Esophagus muscularis mucosa (tissue), 4 donors: Measurements from ENCODE around the gene IL17C. TPM values are rescaled to one million over a fixed set of nuclear protein-coding genes. Genes with fewer than 3 reads are reported as not detected.
A peak's percentile ranks its signal among the peaks of the same experiment; 100 is the strongest.

Source experiments
- DNase-seq: peaks from one replicate; pipeline ENCODE4 v3.0.0-alpha.2; 2017; ENCODE audit errors: extremely low spot score
- H3K27ac ChIP-seq, 4 donors: fragments of 200-600 bp; sonication (generic); replicated peaks in 1 of 4; 1 replicate in 3 of 4; 2 replicates in 1 of 4; pipeline ENCODE4 v1.5.1; 2016 to 2019; ENCODE audit warnings: mild to moderate bottlenecking in 1 of 4
- H3K27me3 ChIP-seq, 4 donors: fragments of 200-600 bp; sonication (generic); one replicate each; pipeline versions ENCODE4 v1.5.1 to v1.6.0; 2016 to 2019
- H3K36me3 ChIP-seq, 4 donors: fragments of 200-600 bp; sonication (generic); one replicate each; pipeline ENCODE4 v1.5.1; 2016 to 2019
- H3K4me1 ChIP-seq, 4 donors: fragments of 200-600 bp; sonication (generic); one replicate each; pipeline ENCODE4 v1.5.1; 2016 to 2019
- H3K4me3 ChIP-seq, 4 donors: fragments of 200-600 bp; sonication (generic); 1 replicate in 2 of 4; 2 replicates in 2 of 4; pipeline ENCODE4 v1.5.1; 2016 to 2019; ENCODE audit warnings: mild to moderate bottlenecking in 4 of 4, moderate library complexity in 1 of 4
- H3K9me3 ChIP-seq, 4 donors: fragments of 200-600 bp; sonication (generic); 1 replicate in 3 of 4; 2 replicates in 1 of 4; pipeline ENCODE4 v1.5.1; 2016 to 2019
- CTCF ChIP-seq, 3 experiments: fragments of 200-600 bp in 2 of 3; fragments of 450-650 bp in 1 of 3; sonication (generic) in 2 of 3; IDR thresholded peaks; one replicate each; pipeline ENCODE4 v1.5.1; 2017 to 2019; ENCODE audit warnings: antibody characterized with exemption in 3 of 3, mild to moderate bottlenecking in 2 of 3, moderate library complexity in 1 of 3
- EP300 ChIP-seq: sonication (generic); formaldehyde crosslinking; IDR thresholded peaks from one replicate; pipeline ENCODE4 v1.6.1; 2017; ENCODE audit warnings: antibody characterized with exemption
- POLR2A ChIP-seq: fragments of 450-650 bp; IDR thresholded peaks from one replicate; pipeline ENCODE4 v1.6.1; 2017; ENCODE audit warnings: antibody characterized with exemption, moderate library complexity, mild to moderate bottlenecking, low read depth
- POLR2AphosphoS5 ChIP-seq, 2 donors: sonication (generic); formaldehyde crosslinking; IDR thresholded peaks; one replicate each; pipeline ENCODE4 v1.6.1; 2017; ENCODE audit warnings: antibody characterized with exemption in 2 of 2
- WGBS: methylation state at CpG from one replicate; pipeline ENCODE4 v1.1.5; 2018; 5-methylcytosine and 5-hydroxymethylcytosine counted together
- intact Hi-C: fragments of 100-400 bp; cut with DNase I; formaldehyde crosslinking; loops from one replicate; pipeline ENCODE4 v1.15.1; 2023
- total RNA-seq, 4 donors: library from RNA; depleted of rRNA; stranded (reverse); fragments of >200 nt; gene quantifications; one replicate each; pipeline versions ENCODE4 v1.1.0 to v1.2.1, GENCODE V29; 2016

The IL17C gene
- total RNA-seq, 4 donors from 2014 or later = not detected

GRCh38 chr16:88645941-88646340 lies 7.6 kb downstream of the IL17C start:
- Histone ChIP-seq H3K4me1 (peaks cover 7 to 19% (median 14%) of the 10 kb centered on the region in 4 donors), H3K4me3 (no peak overlapping the region), H3K27me3 (peaks cover 0 to 12% (median under 1%) of the 10 kb centered on the region in 4 donors), H3K9me3 (no peaks in the 10 kb centered on the region), H3K36me3 (peaks cover 0 to 8% (median 0%) of the 10 kb centered on the region in 4 donors), H3K27ac (no peak overlapping the region)
- intact Hi-C loops = no loop called here
- 92% methylated on average over 20 of the region's 23 CpGs for WGBS
- no peak for DNase-seq
- no peak for TF ChIP-seq CTCF (IDR thresholded peaks at IDR 0.05)
- TF ChIP-seq POLR2AphosphoS5 (IDR thresholded peaks at IDR 0.05) = no peak
- no peak for TF ChIP-seq POLR2A
- no peak for TF ChIP-seq EP300

DNA sequence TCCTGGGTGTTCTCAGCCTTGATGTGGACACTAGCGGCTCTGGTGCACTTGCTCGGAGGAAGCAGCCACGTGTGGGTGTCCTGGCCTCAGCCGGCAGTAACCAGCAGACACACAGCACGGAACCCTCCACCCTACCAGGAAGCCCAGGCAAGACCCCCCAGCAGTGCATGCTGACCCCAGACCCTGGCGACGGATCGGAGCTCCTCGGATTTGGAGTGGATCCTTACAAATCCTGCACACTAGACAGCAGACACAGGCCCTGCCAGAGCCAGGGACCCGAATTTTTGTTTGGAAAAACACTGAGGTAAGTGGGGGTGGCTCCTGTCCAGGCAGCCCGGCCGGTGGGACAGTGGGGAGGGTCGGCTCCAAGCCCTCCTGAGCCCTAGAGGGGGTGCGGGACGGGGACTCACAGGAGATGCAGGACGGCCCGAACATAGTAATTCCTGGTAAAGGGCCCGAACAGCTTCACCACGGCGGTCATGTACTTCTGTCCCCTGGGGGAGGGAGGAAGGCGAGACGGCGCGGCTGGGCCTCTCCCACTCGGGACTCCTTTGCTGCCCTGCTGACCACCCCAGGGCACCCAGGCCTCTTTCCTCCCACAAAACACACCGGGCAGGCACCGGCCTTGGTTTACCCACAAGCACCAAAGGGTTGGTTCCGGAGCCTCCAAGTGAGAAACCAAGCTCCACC lies 8.1 kb downstream of the IL17C start:
- H3K9me3 ChIP-seq = no peaks in the 10 kb centered on the region
- peaks cover 0 to 11% (median 0%) of the 10 kb centered on the region in 4 donors for H3K27me3 ChIP-seq
- peaks cover 12 to 24% (median 20%) of the 10 kb centered on the region in 4 donors for H3K4me1 ChIP-seq
- TF ChIP-seq CTCF (IDR thresholded peaks at IDR 0.05) (no peak), POLR2A (no peak), EP300 (no peak)
- H3K4me3 ChIP-seq = no peak overlapping the region
- intact Hi-C loops = no loop called here
- no peak overlapping the region for H3K27ac ChIP-seq
- 86% methylated on average over 25 of the region's 28 CpGs for WGBS
- peaks cover 0 to 8% (median 0%) of the 10 kb centered on the region in 4 donors for H3K36me3 ChIP-seq
- DNase-seq = no peak

DNA sequence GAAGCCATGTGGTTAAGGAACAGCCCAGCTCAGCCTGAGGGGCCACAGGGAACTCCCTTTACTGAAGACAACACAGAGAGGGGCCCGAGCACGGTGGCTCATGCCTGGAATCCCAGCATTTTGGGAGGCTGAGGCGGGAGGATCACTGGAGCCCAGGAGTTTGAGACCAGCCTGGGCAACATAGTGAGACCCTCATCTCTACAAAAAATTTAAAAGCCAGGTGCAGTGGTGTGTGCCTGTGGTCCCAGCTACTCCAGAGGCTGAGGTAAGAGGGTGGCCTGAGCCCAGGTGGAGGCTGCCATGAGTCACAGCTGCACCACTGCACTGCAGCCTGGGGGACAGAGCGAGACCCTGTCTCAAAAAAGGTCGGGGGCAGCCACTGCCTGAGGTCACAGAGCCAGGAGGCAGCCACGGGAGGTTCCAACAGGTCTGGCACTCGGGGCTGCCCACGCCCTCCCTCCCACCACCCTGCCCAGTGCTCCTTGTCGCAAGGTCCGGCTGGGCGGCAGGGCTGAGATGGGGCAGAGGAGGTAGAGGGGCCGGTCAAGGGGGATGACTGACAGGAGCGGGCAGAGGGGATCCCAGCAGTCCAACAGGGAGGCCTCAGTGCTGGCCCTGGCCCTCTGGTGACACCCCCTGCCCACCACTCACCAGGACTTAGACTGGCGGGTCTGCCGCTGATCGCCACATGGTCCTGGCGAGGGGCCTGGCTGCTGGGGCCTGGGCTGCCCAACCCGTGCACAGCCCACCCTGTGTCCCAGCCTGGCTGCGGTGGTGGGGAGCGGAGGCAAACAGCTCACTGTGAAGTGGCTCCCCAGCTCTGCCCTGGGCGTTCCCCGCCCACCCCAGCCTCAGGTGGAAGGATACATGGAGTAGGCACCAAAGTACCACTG lies 9.1 kb downstream of the IL17C start:
- Histone ChIP-seq H3K27ac (no peak overlapping the region), H3K4me1 (peaks cover 15 to 30% (median 26%) of the 10 kb centered on the region in 4 donors), H3K9me3 (no peaks in the 10 kb centered on the region), H3K4me3 (no peak overlapping the region), H3K36me3 (peaks cover 0 to 11% (median 2%) of the 10 kb centered on the region in 4 donors), H3K27me3 (peaks cover 0 to 20% (median 0%) of the 10 kb centered on the region in 4 donors)
- intact Hi-C loops = no loop called here
- WGBS = 90% methylated on average over 11 of the region's 22 CpGs
- no peak for TF ChIP-seq CTCF (IDR thresholded peaks at IDR 0.05)
- TF ChIP-seq POLR2AphosphoS5 (IDR thresholded peaks at IDR 0.05) = no peak
- no peak for DNase-seq

DNA sequence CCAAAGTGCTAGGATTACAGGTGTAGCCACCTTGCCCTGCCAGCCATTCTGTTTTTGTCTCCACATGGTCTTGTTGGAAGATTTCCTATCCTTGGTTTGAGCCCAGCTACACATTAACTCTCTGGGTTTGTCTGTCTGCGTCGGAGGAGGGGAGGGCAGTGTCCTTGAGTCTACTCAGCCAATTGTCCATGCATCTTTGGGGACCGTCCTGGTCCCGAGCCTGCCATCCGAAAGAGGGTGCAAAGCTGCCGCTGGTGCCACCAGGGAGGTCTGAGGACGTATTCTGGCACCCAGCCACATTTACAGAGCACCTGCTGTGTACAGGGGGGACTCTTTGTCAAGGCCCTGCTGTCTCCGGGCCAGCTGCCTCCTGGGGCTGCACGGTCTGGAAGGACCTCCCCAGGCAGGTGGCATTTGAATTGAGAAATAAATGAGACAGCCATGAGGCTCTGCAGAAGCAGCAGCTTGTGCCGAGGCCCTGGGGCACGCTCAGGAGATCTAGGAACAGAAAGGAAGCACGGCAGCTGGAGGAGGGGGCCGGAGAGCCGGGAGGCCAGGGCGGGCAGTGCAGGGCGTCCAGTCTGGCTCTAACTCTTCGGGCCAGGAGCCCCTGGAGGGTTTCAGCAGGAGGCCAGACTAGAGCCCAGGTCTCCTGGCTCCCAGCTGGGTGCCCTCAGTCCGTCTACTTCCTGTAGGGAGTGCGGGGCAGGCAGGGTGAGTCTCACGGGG lies 11.0 kb downstream of the IL17C start:
- WGBS = 87% methylated on average over 14 of the region's 20 CpGs
- no peak for DNase-seq
- intact Hi-C loops = no loop called here
- peak overlapping the region; percentile 57 to 72 (median 64) for H3K4me3 ChIP-seq
- peaks cover 0 to 23% (median 18%) of the 10 kb centered on the region in 4 donors for H3K36me3 ChIP-seq
- H3K4me1 ChIP-seq = peaks cover 15 to 30% (median 26%) of the 10 kb centered on the region in 4 donors
- TF ChIP-seq POLR2A (no peak), EP300 (no peak), CTCF (IDR thresholded peaks at IDR 0.05) (no peak), POLR2AphosphoS5 (IDR thresholded peaks at IDR 0.05) (no peak)
- peak overlapping the region in 2 of 4 donors; percentile 55 to 72 for H3K27ac ChIP-seq
- peaks cover 0 to 28% (median 0%) of the 10 kb centered on the region in 4 donors for H3K27me3 ChIP-seq
- no peaks in the 10 kb centered on the region for H3K9me3 ChIP-seq
